Ishikawa (cell line): ENCODE data around the gene IL1F10.

ENCODE experiments used
- CEBPB ChIP-seq: IDR thresholded peaks from 2 replicates; pipeline ENCODE4 v1.6.1; 2012
- CREB1 ChIP-seq: IDR thresholded peaks from 2 replicates; pipeline ENCODE4 v1.6.1; 2012; ENCODE audit warnings: low read depth
- EGR1 ChIP-seq: IDR thresholded peaks from 2 replicates; pipeline ENCODE4 v1.6.1; 2012
- EP300 ChIP-seq: IDR thresholded peaks from 2 replicates; pipeline ENCODE4 v1.6.1; 2012; ENCODE audit warnings: borderline replicate concordance
- FOXM1 ChIP-seq: IDR thresholded peaks from 2 replicates; pipeline ENCODE4 v1.6.1; 2012; ENCODE audit warnings: low read depth, borderline replicate concordance
- MAX ChIP-seq: IDR thresholded peaks from 2 replicates; pipeline ENCODE4 v1.6.1; 2012
- NFIC ChIP-seq: IDR thresholded peaks from 2 replicates; pipeline ENCODE4 v1.6.1; 2012
- RAD21 ChIP-seq: IDR thresholded peaks from 2 replicates; pipeline ENCODE4 v1.6.1; 2012; ENCODE audit warnings: low read depth
- TAF1 ChIP-seq: IDR thresholded peaks from 2 replicates; pipeline ENCODE4 v1.6.1; 2012; ENCODE audit warnings: low read depth, mild to moderate bottlenecking
- TCF12 ChIP-seq: IDR thresholded peaks from 2 replicates; pipeline ENCODE4 v1.6.1; 2012; ENCODE audit warnings: low read depth
- TEAD4 ChIP-seq: IDR thresholded peaks from 2 replicates; pipeline ENCODE4 v1.6.1; 2012
- USF1 ChIP-seq: IDR thresholded peaks from 2 replicates; pipeline ENCODE4 v1.6.1; 2012
- YY1 ChIP-seq: IDR thresholded peaks from 2 replicates; pipeline ENCODE4 v1.6.1; 2012; ENCODE audit warnings: low read depth
- ZBTB7A ChIP-seq: IDR thresholded peaks from 2 replicates; pipeline ENCODE4 v1.6.1; 2012; ENCODE audit warnings: low read depth
- TF ChIP-seq, protein P1 (sequence below): IDR thresholded peaks from 2 replicates; pipeline ENCODE4 v1.6.1; 2012; ENCODE audit warnings: low read depth, mild to moderate bottlenecking

Gene IL1F10, protein sequence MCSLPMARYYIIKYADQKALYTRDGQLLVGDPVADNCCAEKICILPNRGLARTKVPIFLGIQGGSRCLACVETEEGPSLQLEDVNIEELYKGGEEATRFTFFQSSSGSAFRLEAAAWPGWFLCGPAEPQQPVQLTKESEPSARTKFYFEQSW

GRCh38 chr2:113067681-113068080 is at the start of gene IL1F10:
Gene IL1F10 (plus strand): TSS chr2:113067970. CDS start chr2:113072739, 4,769 bp downstream.
- TF ChIP-seq ZBTB7A (no peak), TCF12 (no peak), TAF1 (no peak), RAD21 (no peak), NFIC (no peak)

- TF ChIP-seq EP300, result no peak
- no peak for TF ChIP-seq TCF12
- TF ChIP-seq, protein P1, sequence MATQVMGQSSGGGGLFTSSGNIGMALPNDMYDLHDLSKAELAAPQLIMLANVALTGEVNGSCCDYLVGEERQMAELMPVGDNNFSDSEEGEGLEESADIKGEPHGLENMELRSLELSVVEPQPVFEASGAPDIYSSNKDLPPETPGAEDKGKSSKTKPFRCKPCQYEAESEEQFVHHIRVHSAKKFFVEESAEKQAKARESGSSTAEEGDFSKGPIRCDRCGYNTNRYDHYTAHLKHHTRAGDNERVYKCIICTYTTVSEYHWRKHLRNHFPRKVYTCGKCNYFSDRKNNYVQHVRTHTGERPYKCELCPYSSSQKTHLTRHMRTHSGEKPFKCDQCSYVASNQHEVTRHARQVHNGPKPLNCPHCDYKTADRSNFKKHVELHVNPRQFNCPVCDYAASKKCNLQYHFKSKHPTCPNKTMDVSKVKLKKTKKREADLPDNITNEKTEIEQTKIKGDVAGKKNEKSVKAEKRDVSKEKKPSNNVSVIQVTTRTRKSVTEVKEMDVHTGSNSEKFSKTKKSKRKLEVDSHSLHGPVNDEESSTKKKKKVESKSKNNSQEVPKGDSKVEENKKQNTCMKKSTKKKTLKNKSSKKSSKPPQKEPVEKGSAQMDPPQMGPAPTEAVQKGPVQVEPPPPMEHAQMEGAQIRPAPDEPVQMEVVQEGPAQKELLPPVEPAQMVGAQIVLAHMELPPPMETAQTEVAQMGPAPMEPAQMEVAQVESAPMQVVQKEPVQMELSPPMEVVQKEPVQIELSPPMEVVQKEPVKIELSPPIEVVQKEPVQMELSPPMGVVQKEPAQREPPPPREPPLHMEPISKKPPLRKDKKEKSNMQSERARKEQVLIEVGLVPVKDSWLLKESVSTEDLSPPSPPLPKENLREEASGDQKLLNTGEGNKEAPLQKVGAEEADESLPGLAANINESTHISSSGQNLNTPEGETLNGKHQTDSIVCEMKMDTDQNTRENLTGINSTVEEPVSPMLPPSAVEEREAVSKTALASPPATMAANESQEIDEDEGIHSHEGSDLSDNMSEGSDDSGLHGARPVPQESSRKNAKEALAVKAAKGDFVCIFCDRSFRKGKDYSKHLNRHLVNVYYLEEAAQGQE, result no peak
- TF ChIP-seq CEBPB, result no peak
- TF ChIP-seq TAF1, result no peak
- no peak for TF ChIP-seq CREB1
- no peak for TF ChIP-seq ZBTB7A
- TF ChIP-seq YY1, result no peak
- no peak for TF ChIP-seq FOXM1
- no peak for TF ChIP-seq TEAD4
Measured at GRCh38 chr2:113018509-113018908, 49.3 kb upstream of the IL1F10 start.

DNA sequence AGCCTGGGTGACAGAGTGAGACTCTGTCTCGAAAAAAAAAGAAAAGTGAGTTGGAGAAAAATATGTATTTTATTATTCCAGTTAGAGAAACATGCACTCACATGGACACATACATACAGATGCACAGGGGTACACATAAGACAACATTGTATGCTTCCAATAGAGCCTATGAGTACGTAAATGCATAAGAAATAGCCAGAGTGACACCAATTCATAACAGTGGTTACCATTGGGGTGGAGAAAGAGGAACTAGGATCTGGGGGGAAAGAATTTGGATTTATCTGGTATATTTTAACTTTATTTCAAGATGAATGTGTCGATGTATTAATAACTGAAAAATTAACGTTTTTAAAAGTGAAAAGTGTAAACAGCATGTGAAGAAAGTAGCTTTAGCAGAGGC is 46.5 kb upstream of the IL1F10 start:
- TF ChIP-seq, protein P1, result no peak
- TF ChIP-seq USF1 (no peak), EP300 (no peak), TEAD4 (no peak), ZBTB7A (no peak), YY1 (no peak), RAD21 (no peak), TCF12 (no peak), FOXM1 (no peak), CREB1 (no peak), EGR1 (no peak), CEBPB (no peak), MAX (no peak), TAF1 (no peak), NFIC (no peak)

DNA sequence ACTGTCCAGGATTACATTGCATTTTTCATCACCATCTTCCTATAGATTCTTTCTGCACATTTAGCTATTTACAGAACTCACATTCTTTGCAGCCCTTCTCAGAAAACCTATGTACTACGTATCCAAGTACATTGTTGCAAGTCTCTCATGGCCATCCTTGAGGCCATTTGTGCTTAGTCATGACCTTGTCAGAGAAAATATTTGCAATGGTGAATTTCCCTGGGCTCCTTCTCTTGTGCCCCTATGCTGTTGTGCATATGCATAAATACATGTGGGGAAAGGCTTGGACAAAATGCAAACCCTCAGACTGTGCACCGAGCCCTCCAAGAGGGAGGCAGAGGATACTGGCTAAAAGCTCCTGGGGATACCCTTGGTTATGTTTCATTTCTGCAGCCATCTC is 43.0 kb upstream of the IL1F10 start:
- TF ChIP-seq USF1 (no peak), YY1 (no peak), FOXM1 (no peak), CEBPB (no peak), MAX (no peak), TCF12 (no peak), NFIC (no peak), ZBTB7A (no peak), CREB1 (no peak), EGR1 (no peak), TAF1 (no peak)
- TF ChIP-seq, protein P1, result no peak

DNA sequence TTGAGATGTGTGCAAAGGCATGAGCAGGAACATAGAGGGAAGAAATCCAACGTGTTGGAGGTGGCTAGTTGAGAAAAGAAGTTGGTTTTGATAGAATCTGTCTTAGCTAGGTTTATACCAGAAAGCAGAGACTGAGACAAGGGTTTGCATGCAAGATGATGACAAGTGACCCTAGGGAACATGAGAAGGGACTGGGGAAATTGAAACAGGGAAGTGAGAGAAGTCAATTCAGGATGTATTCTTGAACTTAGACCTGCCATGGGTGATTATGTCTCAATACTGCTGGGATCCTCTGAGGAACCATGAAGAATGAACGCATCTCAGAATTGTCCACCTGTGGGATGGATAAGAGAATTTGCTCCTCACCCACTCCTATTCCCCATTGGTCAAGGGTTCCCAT is 42.0 kb upstream of the IL1F10 start:
- TF ChIP-seq USF1, result no peak
- TF ChIP-seq CEBPB, result no peak
- TF ChIP-seq, protein P1, result no peak
- TF ChIP-seq CREB1, result no peak
- TF ChIP-seq NFIC, result no peak
- no peak for TF ChIP-seq EGR1
- no peak for TF ChIP-seq RAD21
- TF ChIP-seq FOXM1, result no peak
- TF ChIP-seq TAF1, result no peak
- no peak for TF ChIP-seq YY1
- TF ChIP-seq TEAD4, result no peak
- TF ChIP-seq MAX, result no peak
- no peak for TF ChIP-seq TCF12
